SK-N-SH (cell line): ENCODE measurements around the gene TMEM109. TPM values are rescaled to one million over a fixed set of nuclear protein-coding genes. Genes with fewer than 3 reads are reported as not detected.
A peak's percentile ranks its signal among the peaks of the same experiment; 100 is the strongest.

Experiments
- CTCF ChIA-PET: fragments of 300-600, 350-600 bp; formaldehyde crosslinking; extraction: SDS; loops from one replicate; lab custom pipeline; 2021; lab: Yijun Ruan, JAX
- POLR2A ChIA-PET: fragments of 350-600 bp; sonication (Branson Sonifier 250); formaldehyde crosslinking; extraction: SDS; loops from one replicate; lab custom pipeline; 2020; ENCODE audit warnings: antibody characterized with exemption, inconsistent platforms; lab: Yijun Ruan, JAX
- DNase-seq: peaks from one replicate; pipeline ENCODE4 v3.0.0; 2012
- H2AFZ ChIP-seq: fragments of 200-600 bp; sonication (generic); 2 replicates; pipeline ENCODE4 v1.8.1; 2016; ENCODE audit warnings: antibody characterized with exemption, mild to moderate bottlenecking, low read depth
- H3F3A ChIP-seq: fragments of 200-600 bp; sonication (generic); replicated peaks from 2 replicates; pipeline ENCODE3; 2016; ENCODE audit warnings: antibody characterized with exemption, mild to moderate bottlenecking; ENCODE audit not compliant: insufficient read depth
- H3K27ac ChIP-seq, 2 experiments: fragments of 200-500 bp in 1 of 2; fragments of 200-600 bp in 1 of 2; sonication (Bioruptor generic) in 1 of 2; sonication (generic), shearing (Covaris generic) in 1 of 2; 2 replicates each; pipeline versions ENCODE4 v1.5.1 to v1.6.1; 2014 to 2016; ENCODE audit warnings: low read depth in 2 of 2, inconsistent platforms in 1 of 2, low read length in 1 of 2, mild to moderate bottlenecking in 1 of 2, mixed read lengths in 1 of 2
- H3K27me3 ChIP-seq: fragments of 200-600 bp; sonication (generic), shearing (Covaris generic); 2 replicates; pipeline ENCODE4 v1.6.1; 2016; ENCODE audit warnings: mixed run types; ENCODE audit not compliant: insufficient read depth
- H3K36me3 ChIP-seq, 2 experiments: fragments of 200-500 bp in 1 of 2; fragments of 200-600 bp in 1 of 2; sonication (Bioruptor generic) in 1 of 2; sonication (generic) in 1 of 2; replicated peaks in 1 of 2; 2 replicates each; pipeline versions ENCODE3 to v1.5.1; 2014 to 2016; ENCODE audit warnings: low read length in 1 of 2, mild to moderate bottlenecking in 1 of 2; ENCODE audit not compliant: insufficient read depth in 2 of 2, control insufficient read depth in 1 of 2
- H3K4me1 ChIP-seq, 2 experiments: fragments of 200-500 bp in 1 of 2; fragments of 200-600 bp in 1 of 2; sonication (Bioruptor generic) in 1 of 2; sonication (generic), shearing (Covaris generic) in 1 of 2; 2 replicates each; pipeline versions ENCODE4 v1.5.1 to v1.6.1; 2014 to 2016; ENCODE audit warnings: low read depth in 1 of 2, low read length in 1 of 2, mixed run types in 1 of 2; ENCODE audit not compliant: insufficient read depth in 2 of 2, control insufficient read depth in 1 of 2
- H3K4me2 ChIP-seq: fragments of 200-600 bp; sonication (generic), shearing (Covaris generic); 2 replicates; pipeline ENCODE4 v1.6.1; 2017; ENCODE audit warnings: mixed run types
- H3K4me3 ChIP-seq, 2 experiments: fragments of 200-500 bp in 1 of 2; fragments of 200-600 bp in 1 of 2; sonication (Bioruptor generic) in 1 of 2; sonication (generic), shearing (Covaris generic) in 1 of 2; 2 replicates each; pipeline versions ENCODE4 v1.5.1 to v1.8.1; 2014 to 2016; ENCODE audit warnings: low read depth in 2 of 2, inconsistent platforms in 1 of 2, low read length in 1 of 2, mild to moderate bottlenecking in 1 of 2, mixed read lengths in 1 of 2, moderate library complexity in 1 of 2
- H3K79me2 ChIP-seq: fragments of 200-600 bp; sonication (generic); 2 replicates; pipeline ENCODE4 v1.8.1; 2017; ENCODE audit warnings: mild to moderate bottlenecking; ENCODE audit not compliant: insufficient read depth
- H3K9ac ChIP-seq: fragments of 200-600 bp; sonication (generic); 2 replicates; pipeline ENCODE4 v1.6.1; 2017; ENCODE audit warnings: mixed run types
- H3K9me2 ChIP-seq: fragments of 200-600 bp; sonication (generic); 2 replicates; pipeline ENCODE4 v1.6.1; 2017; ENCODE audit warnings: mixed run types
- H3K9me3 ChIP-seq: fragments of 200-600 bp; sonication (generic); 2 replicates; pipeline ENCODE4 v1.6.1; 2017; ENCODE audit warnings: mixed run types, mild to moderate bottlenecking, moderate library complexity
- H4K20me1 ChIP-seq: fragments of 200-600 bp; sonication (generic); 2 replicates; pipeline ENCODE4 v1.6.1; 2017; ENCODE audit warnings: mild to moderate bottlenecking, mixed run types; ENCODE audit not compliant: insufficient read depth
- CHD2 ChIP-seq: fragments of 150-350 bp; IDR thresholded peaks from 2 replicates; pipeline ENCODE4 v1.6.1; 2018; ENCODE audit warnings: low read length; ENCODE audit not compliant: partially characterized antibody
- EP300 ChIP-seq, 2 experiments: IDR thresholded peaks; 2 replicates each; pipeline versions ENCODE4 v1.4.0 to v1.6.1; 2012; ENCODE audit warnings: borderline replicate concordance in 1 of 2, low read depth in 1 of 2, low read length in 1 of 2
- EZH2phosphoT487 ChIP-seq: fragments of 200-600 bp; sonication (generic); IDR thresholded peaks from 2 replicates; pipeline ENCODE4 v1.6.1; 2017; ENCODE audit warnings: low read depth, mixed run types, mild to moderate bottlenecking, antibody characterized with exemption, moderate library complexity, borderline replicate concordance
- FOSL2 ChIP-seq: IDR thresholded peaks from 2 replicates; pipeline ENCODE4 v1.4.0; 2012; ENCODE audit warnings: low read depth, mild to moderate bottlenecking, moderate library complexity, borderline replicate concordance
- FOXJ3 ChIP-seq: sonication (generic); formaldehyde crosslinking; IDR thresholded peaks from 2 replicates; pipeline ENCODE4 v1.5.1; 2020; ENCODE audit warnings: mild to moderate bottlenecking, missing genetic modification reagents
- FOXM1 ChIP-seq: IDR thresholded peaks from 2 replicates; pipeline ENCODE4 v1.4.0; 2012; ENCODE audit warnings: low read depth, mild to moderate bottlenecking
- MXI1 ChIP-seq: IDR thresholded peaks from 2 replicates; pipeline ENCODE4 v1.6.1; 2012; ENCODE audit warnings: mild to moderate bottlenecking, low read depth, low read length, improper control_type of control experiment
- POLR2AphosphoS5 ChIP-seq: IDR thresholded peaks from 2 replicates; pipeline ENCODE4 v1.6.1; 2012; ENCODE audit warnings: low read depth, low read length
- RAD21 ChIP-seq: IDR thresholded peaks from 2 replicates; pipeline ENCODE4 v1.6.1; 2012; ENCODE audit warnings: mild to moderate bottlenecking, low read length
- RCOR1 ChIP-seq: fragments of 150-350 bp; IDR thresholded peaks from 2 replicates; pipeline ENCODE4 v1.6.1; 2017; ENCODE audit warnings: antibody characterized with exemption, low read length
- RXRA ChIP-seq: IDR thresholded peaks from 2 replicates; pipeline ENCODE4 v1.4.0; 2012; ENCODE audit warnings: low read depth, mild to moderate bottlenecking, borderline replicate concordance
- SIN3A ChIP-seq: IDR thresholded peaks from 2 replicates; pipeline ENCODE4 v1.6.1; 2012; ENCODE audit warnings: low read depth, mild to moderate bottlenecking, low read length, moderate library complexity, borderline replicate concordance
- TAF1 ChIP-seq: IDR thresholded peaks from 2 replicates; pipeline ENCODE4 v1.6.1; 2012; ENCODE audit warnings: low read depth, mild to moderate bottlenecking, low read length, moderate library complexity, borderline replicate concordance
- TCF12 ChIP-seq: IDR thresholded peaks from 2 replicates; pipeline ENCODE4 v1.4.0; 2012
- TEAD4 ChIP-seq: IDR thresholded peaks from 2 replicates; pipeline ENCODE4 v1.4.0; 2012; ENCODE audit warnings: mild to moderate bottlenecking, borderline replicate concordance; ENCODE audit not compliant: insufficient read depth
- WGBS: methylation state at CpG from one replicate; pipeline ENCODE4 v1.1.6; 2017; ENCODE audit warnings: low lambda C conversion rate; 5-methylcytosine and 5-hydroxymethylcytosine counted together
- polyA plus RNA-seq, 3 experiments: library from polyadenylated mRNA; depleted of rRNA; stranded (reverse); fragments of >200 nt; gene quantifications; 2 replicates each; pipeline ENCODE4 v1.2.3, GENCODE V29; 2012
- TF ChIP-seq, protein P1 (sequence below): IDR thresholded peaks from 2 replicates; pipeline ENCODE4 v1.4.0; 2012; ENCODE audit warnings: low read depth
- TF ChIP-seq, protein P2 (sequence below): IDR thresholded peaks from 2 replicates; pipeline ENCODE4 v1.4.0; 2012; ENCODE audit warnings: low read depth, borderline replicate concordance

Gene TMEM109
- polyA plus RNA-seq, 1 of the 3 experiments (the other 2 are of a cell fraction): 52.7 TPM

DNA sequence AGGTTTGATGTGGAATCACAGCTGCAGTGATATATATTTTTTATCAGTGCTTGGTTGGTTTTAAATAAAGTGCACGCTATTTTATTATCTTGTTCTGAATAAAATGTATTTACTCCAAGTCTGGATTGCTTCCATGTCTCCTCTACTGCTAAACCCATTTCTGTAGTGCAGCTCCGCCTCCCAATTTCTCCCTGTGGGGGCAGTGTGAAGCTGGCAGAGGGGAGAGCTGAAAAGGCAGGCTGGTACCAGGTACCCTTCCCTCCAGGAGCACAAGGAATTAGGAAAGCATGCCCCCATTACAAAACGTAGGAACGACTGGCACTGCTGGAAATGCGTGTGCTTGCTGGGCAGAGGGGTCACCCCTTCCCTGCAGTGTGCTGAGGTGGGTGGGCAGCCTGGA, 9.4 kb downstream of the TMEM109 start:
- H3K4me3 ChIP-seq: no peak overlapping the region
- ChIA-PET CTCF (interaction anchor here (1.0 to 5.8 kb wide), 7 partner anchors 8 to 206 kb away, joined by 3 to 21 read pairs (median 5); no protein-coding TSS in a partner anchor), POLR2A (interaction anchor here (1.7 kb wide), 1 partner anchor 9 kb away, joined by 5 read pairs; the partner anchor contains the start of gene TMEM109)
- H4K20me1 ChIP-seq: no peaks in the 10 kb centered on the region
- peaks cover 7 to 28% of the 10 kb centered on the region in 2 experiments; a peak in 3 of 4 replicates for H3K4me1 ChIP-seq
- DNase-seq: peak; percentile 37
- TF ChIP-seq EP300 (IDR thresholded peaks at IDR 0.05; ENCODE audit: borderline replicate concordance in 1 of 2, low read depth in 1 of 2, low read length in 1 of 2) (no peak), TCF12 (no peak)
- TF ChIP-seq, all 33 proteins: peak for 0
- H3K36me3 ChIP-seq: peaks cover 6 to 34% of the 10 kb centered on the region in 2 experiments
- H3K9ac ChIP-seq: no peak overlapping the region
- H3K27me3 ChIP-seq: no peaks in the 10 kb centered on the region
- no peak overlapping the region for H2AFZ ChIP-seq
- no peaks in the 10 kb centered on the region for H3K9me3 ChIP-seq
- H3K27ac ChIP-seq: no peak overlapping the region; a peak in 1 of 4 replicates
- H3K9me2 ChIP-seq: no peaks in the 10 kb centered on the region
- H3K4me2 ChIP-seq: no peak overlapping the region
- H3F3A ChIP-seq: no peaks in the 10 kb centered on the region
- 98% methylated on average over 2 of the region's 5 CpGs for WGBS
- H3K79me2 ChIP-seq: peaks cover 12% of the 10 kb centered on the region

DNA sequence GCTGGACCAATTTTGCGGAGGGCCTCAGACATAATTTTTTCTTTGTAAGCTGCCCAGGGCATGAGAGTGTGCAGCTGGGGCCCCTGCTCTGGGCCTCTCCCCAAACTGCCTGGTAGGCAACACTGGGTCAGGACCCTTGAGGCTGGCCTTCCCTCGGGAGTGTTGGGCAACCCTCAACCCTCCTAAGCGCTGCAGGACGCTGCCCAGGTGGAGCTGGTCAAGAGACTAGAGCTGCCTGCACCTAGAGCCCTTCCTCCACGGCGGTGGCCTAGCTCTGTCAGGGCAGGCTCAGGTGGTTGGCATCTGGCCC, 9.8 kb downstream of the TMEM109 start:
- TF ChIP-seq FOXM1 (no peak), SIN3A (peak; percentile 2; the same call in 1 of the 2 replicates), POLR2AphosphoS5 (0 out of 2 replicates have a peak, but pooled peaks have one; percentile 7)
- TF ChIP-seq, all 33 proteins: peak for 2
- Histone ChIP-seq H3K36me3 (peaks cover 6 to 37% of the 10 kb centered on the region in 2 experiments), H3K79me2 (peaks cover 10% of the 10 kb centered on the region), H3K4me1 (peaks cover 5 to 28% of the 10 kb centered on the region in 2 experiments; a peak in 3 of 4 replicates), H3K4me3 (peak overlapping the region; percentile 80 to 92), H3K27ac (peak overlapping the region in 1 of 2 experiments; percentile 82; a peak in 1 of 4 replicates), H3K27me3 (no peaks in the 10 kb centered on the region), H3K4me2 (peak overlapping the region; percentile 99), H2AFZ (no peak overlapping the region), H3K9me3 (no peaks in the 10 kb centered on the region), H3F3A (no peaks in the 10 kb centered on the region), H4K20me1 (no peaks in the 10 kb centered on the region), H3K9ac (no peak overlapping the region), H3K9me2 (no peaks in the 10 kb centered on the region)
- POLR2A ChIA-PET: interaction anchor here (1.7 kb wide), 1 partner anchor 10 kb away, joined by 5 read pairs; the partner anchor contains the start of gene TMEM109
- CTCF ChIA-PET: interaction anchor here (0.7 to 5.8 kb wide), 8 partner anchors 9 to 264 kb away, joined by 3 to 21 read pairs (median 4); no protein-coding TSS in a partner anchor
- 43% methylated on average over 4 of the region's 6 CpGs for WGBS
- no peak for DNase-seq

DNA sequence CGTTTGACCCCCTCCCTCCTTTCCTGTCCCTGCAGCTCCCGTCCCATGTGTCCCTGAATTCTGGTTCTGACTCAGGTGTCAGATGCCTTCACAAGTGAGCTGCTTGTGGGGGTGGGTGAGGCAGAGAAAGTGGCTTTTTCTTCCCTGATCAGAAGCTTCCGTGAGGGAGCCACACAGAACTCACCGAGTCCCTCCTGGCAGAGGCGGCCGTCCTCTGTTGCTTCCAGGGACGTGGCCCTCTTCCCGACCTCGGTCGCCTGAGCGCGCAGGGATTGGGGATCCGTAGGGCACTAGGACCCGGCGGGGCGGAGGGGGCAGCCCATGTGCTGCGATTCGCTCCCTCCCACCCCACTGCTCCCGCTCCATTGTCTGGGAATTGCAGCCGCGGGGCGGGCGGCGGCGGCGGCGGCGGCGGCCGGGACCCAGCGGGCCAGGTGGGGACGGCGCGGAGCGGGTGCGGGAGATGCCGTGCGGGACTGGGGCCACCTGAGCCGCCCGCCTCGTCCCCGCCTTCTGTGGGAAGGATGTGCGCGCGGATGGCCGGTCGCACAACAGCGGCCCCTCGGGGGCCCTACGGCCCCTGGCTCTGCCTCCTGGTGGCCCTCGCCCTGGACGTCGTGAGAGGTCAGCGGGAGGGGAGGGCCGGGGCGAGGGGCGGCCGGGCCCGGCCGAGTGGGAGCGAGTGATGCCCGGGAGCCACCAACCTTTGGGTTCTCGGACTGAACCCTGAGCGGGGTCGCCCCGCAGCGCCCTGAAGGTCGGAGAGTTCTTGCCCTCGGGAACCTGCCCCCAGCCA, 10.3 kb downstream of the TMEM109 start, which contains the start of gene TMEM132A:
Gene TMEM132A (plus strand): TSS at position 351 of the 796 bp plus-strand sequence. CDS start 174 bp downstream, at position 525.
- CTCF ChIA-PET: interaction anchor here (0.7 to 5.8 kb wide), 8 partner anchors 9 to 264 kb away, joined by 3 to 21 read pairs (median 4); no protein-coding TSS in a partner anchor
- H3K4me1 ChIP-seq: peaks cover 0 to 28% of the 10 kb centered on the region in 2 experiments; a peak in 3 of 4 replicates
- WGBS: 3% methylated on average over 21 of the region's 69 CpGs
- no peaks in the 10 kb centered on the region for H4K20me1 ChIP-seq
- peak; percentile 99 for DNase-seq
- H3K4me3 ChIP-seq: peak within 1 kb of the TSS; percentile 80 to 92
- H3K27ac ChIP-seq: peak within 1 kb of the TSS in 1 of 2 experiments; percentile 82; a peak in 2 of 4 replicates
- no peaks in the 10 kb centered on the region for H3K9me2 ChIP-seq
- peaks cover 5% of the 10 kb centered on the region for H3K79me2 ChIP-seq
- POLR2A ChIA-PET: interaction anchor here (1.7 kb wide), 1 partner anchor 10 kb away, joined by 5 read pairs; the partner anchor contains the start of gene TMEM109
- H2AFZ ChIP-seq: peak within 1 kb of the TSS; percentile 85; the same call in 1 of the 2 replicates
- H3K4me2 ChIP-seq: peak within 1 kb of the TSS; percentile 99
- peak within 1 kb of the TSS; percentile 72 for H3K9ac ChIP-seq
- H3F3A ChIP-seq: no peaks in the 10 kb centered on the region
- no peaks in the 10 kb centered on the region for H3K27me3 ChIP-seq
- peaks cover 6 to 41% of the 10 kb centered on the region in 2 experiments for H3K36me3 ChIP-seq
- no peaks in the 10 kb centered on the region for H3K9me3 ChIP-seq
- TF ChIP-seq TAF1: 0 out of 2 replicates have a peak, but pooled peaks have one; percentile 30
- TF ChIP-seq, protein P1, sequence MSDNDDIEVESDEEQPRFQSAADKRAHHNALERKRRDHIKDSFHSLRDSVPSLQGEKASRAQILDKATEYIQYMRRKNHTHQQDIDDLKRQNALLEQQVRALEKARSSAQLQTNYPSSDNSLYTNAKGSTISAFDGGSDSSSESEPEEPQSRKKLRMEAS: peak; percentile 96
- TF ChIP-seq FOSL2: no peak
- TF ChIP-seq EZH2phosphoT487: no peak
- TF ChIP-seq CHD2: peak; percentile 44
- peak; percentile 66; the same call in 1 of the 2 replicates for TF ChIP-seq SIN3A
- TF ChIP-seq, protein P2, sequence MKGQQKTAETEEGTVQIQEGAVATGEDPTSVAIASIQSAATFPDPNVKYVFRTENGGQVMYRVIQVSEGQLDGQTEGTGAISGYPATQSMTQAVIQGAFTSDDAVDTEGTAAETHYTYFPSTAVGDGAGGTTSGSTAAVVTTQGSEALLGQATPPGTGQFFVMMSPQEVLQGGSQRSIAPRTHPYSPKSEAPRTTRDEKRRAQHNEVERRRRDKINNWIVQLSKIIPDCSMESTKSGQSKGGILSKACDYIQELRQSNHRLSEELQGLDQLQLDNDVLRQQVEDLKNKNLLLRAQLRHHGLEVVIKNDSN: peak; percentile 76; the same call in 1 of the 2 replicates
- TF ChIP-seq TEAD4: no peak
- no peak for TF ChIP-seq RAD21
- TF ChIP-seq RCOR1: peak; percentile 27; the same call in 1 of the 2 replicates
- peak; percentile 75 for TF ChIP-seq MXI1
- TF ChIP-seq FOXJ3: peak; percentile 39; the same call in 1 of the 2 replicates
- no peak for TF ChIP-seq RXRA
